H1 (cell line): ENCODE results near the gene CCDC174. TPM values are rescaled to one million over a fixed set of nuclear protein-coding genes. Genes with fewer than 3 reads are reported as not detected.

Experiments
- CTCF ChIA-PET: fragments of 300-600 bp; sonication (Branson Sonifier 250); formaldehyde crosslinking; loops from one replicate; lab custom pipeline; 2021; ENCODE audit not compliant: partially characterized antibody; lab: Charles Lee
- POLR2A ChIA-PET: fragments of 300-600 bp; sonication (Branson Sonifier 250); formaldehyde crosslinking; loops from one replicate; lab custom pipeline; 2021; ENCODE audit warnings: inconsistent platforms; ENCODE audit not compliant: partially characterized antibody; lab: Charles Lee
- DNase-seq, 2 experiments: peaks; one replicate each; pipeline versions ENCODE4 v3.0.0 to v3.0.0-alpha.2; 2010 to 2022; ENCODE audit warnings: low spot score in 2 of 2, low read depth in 1 of 2, mixed read lengths in 1 of 2
- FAIRE-seq: peaks from 2 replicates; lab custom pipeline; 2011; peaks lifted over from hg19 to GRCh38; lab: Jason Lieb, UNC
- H2AFZ ChIP-seq: 2 replicates; pipeline ENCODE4 v1.8.1; 2012; ENCODE audit warnings: low read length, inconsistent platforms
- H2AK5ac ChIP-seq: 2 replicates; pipeline ENCODE4 v1.6.1; 2013; ENCODE audit warnings: low read depth, low read length
- H2BK120ac ChIP-seq: replicated peaks from 2 replicates; pipeline ENCODE3; 2013; ENCODE audit warnings: low read depth, low read length, inconsistent platforms
- H2BK12ac ChIP-seq: 2 replicates; pipeline ENCODE4 v1.6.1; 2013; ENCODE audit warnings: low read depth, low read length
- H2BK15ac ChIP-seq: 2 replicates; pipeline ENCODE4 v1.6.1; 2013; ENCODE audit warnings: low read length
- H2BK20ac ChIP-seq: 2 replicates; pipeline ENCODE4 v1.6.1; 2013; ENCODE audit warnings: low read length
- H2BK5ac ChIP-seq: 2 replicates; pipeline ENCODE4 v1.6.1; 2013; ENCODE audit warnings: low read depth, low read length
- H3K14ac ChIP-seq: 2 replicates; pipeline ENCODE4 v1.6.1; 2013; ENCODE audit warnings: inconsistent platforms; ENCODE audit not compliant: insufficient read length
- H3K18ac ChIP-seq: 2 replicates; pipeline ENCODE4 v1.6.1; 2013; ENCODE audit warnings: low read length; ENCODE audit errors: extremely low read depth
- H3K23ac ChIP-seq: 2 replicates; pipeline ENCODE4 v1.6.1; 2013; ENCODE audit warnings: inconsistent platforms; ENCODE audit not compliant: insufficient read length
- H3K23me2 ChIP-seq: 2 replicates; pipeline ENCODE4 v1.6.1; 2013; ENCODE audit warnings: low read depth, low read length
- H3K27ac ChIP-seq: 2 replicates; pipeline ENCODE4 v1.6.1; 2011; ENCODE audit warnings: low read depth, low read length, inconsistent platforms
- H3K27me3 ChIP-seq, 4 experiments: replicated peaks in 1 of 4; 1 replicate in 1 of 4; 2 replicates in 3 of 4; pipeline versions ENCODE4 v1.6.1 to v1.8.1; 2011 to 2013; ENCODE audit warnings: low read length in 3 of 4, mild to moderate bottlenecking in 3 of 4, inconsistent platforms in 2 of 4, mixed read lengths in 2 of 4, moderate library complexity in 1 of 4; ENCODE audit not compliant: control insufficient read depth in 3 of 4, insufficient read depth in 3 of 4; ENCODE audit errors: extremely low read depth in 1 of 4
- H3K36me3 ChIP-seq, 4 experiments: 2 replicates each; pipeline versions ENCODE4 v1.6.1 to v1.8.1; 2011 to 2013; ENCODE audit warnings: mild to moderate bottlenecking in 4 of 4, low read length in 3 of 4, moderate library complexity in 2 of 4, control low read depth in 1 of 4, inconsistent platforms in 1 of 4; ENCODE audit not compliant: insufficient read depth in 4 of 4, control insufficient read depth in 2 of 4
- H3K4ac ChIP-seq: replicated peaks from 2 replicates; pipeline ENCODE3; 2013; ENCODE audit warnings: low read length, low read depth, mixed read lengths, inconsistent platforms; ENCODE audit not compliant: insufficient read length
- H3K4me1 ChIP-seq, 4 experiments: replicated peaks in 1 of 4; 1 replicate in 1 of 4; 2 replicates in 3 of 4; pipeline versions ENCODE4 v1.6.1 to v1.8.1; 2011 to 2013; ENCODE audit warnings: low read length in 3 of 4, inconsistent platforms in 2 of 4, mixed read lengths in 1 of 4; ENCODE audit not compliant: insufficient read depth in 4 of 4, control insufficient read depth in 3 of 4
- H3K4me2 ChIP-seq, 2 experiments: 2 replicates each; pipeline versions ENCODE4 v1.6.1 to v1.8.1; 2011 to 2013; ENCODE audit warnings: low read depth in 2 of 2, low read length in 2 of 2, control low read depth in 1 of 2, inconsistent platforms in 1 of 2, mild to moderate bottlenecking in 1 of 2; ENCODE audit not compliant: insufficient read depth in 1 of 2
- H3K4me3 ChIP-seq, 4 experiments: fragments of 200-600, 300-600 bp in 1 of 4; sonication (generic), shearing (Covaris generic), sonication (Bioruptor Twin) in 1 of 4; 2 replicates each; pipeline versions ENCODE4 v1.5.1 to v1.8.1; 2011 to 2016; ENCODE audit warnings: low read length in 4 of 4, low read depth in 3 of 4, control low read depth in 2 of 4, inconsistent platforms in 2 of 4, mild to moderate bottlenecking in 2 of 4, mixed read lengths in 1 of 4, moderate library complexity in 1 of 4; ENCODE audit not compliant: insufficient read depth in 2 of 4; ENCODE audit errors: extremely low read depth in 1 of 4
- H3K56ac ChIP-seq: replicated peaks from 2 replicates; pipeline ENCODE3; 2013; ENCODE audit warnings: low read depth, mild to moderate bottlenecking, mixed read lengths, low read length, inconsistent platforms; ENCODE audit not compliant: insufficient read length
- H3K79me1 ChIP-seq: 2 replicates; pipeline ENCODE4 v1.6.1; 2013; ENCODE audit warnings: low read depth, low read length, control low read depth
- H3K79me2 ChIP-seq, 2 experiments: 2 replicates each; pipeline versions ENCODE4 v1.6.1 to v1.8.1; 2012 to 2013; ENCODE audit warnings: low read length in 2 of 2, mild to moderate bottlenecking in 2 of 2, inconsistent platforms in 1 of 2; ENCODE audit not compliant: insufficient read depth in 2 of 2, control insufficient read depth in 1 of 2
- H3K9ac ChIP-seq, 4 experiments: replicated peaks in 1 of 4; 1 replicate in 1 of 4; 2 replicates in 3 of 4; pipeline versions ENCODE4 v1.6.1 to v1.8.1; 2011 to 2013; ENCODE audit warnings: low read depth in 3 of 4, low read length in 3 of 4, control low read depth in 2 of 4, mild to moderate bottlenecking in 2 of 4, moderate library complexity in 2 of 4, inconsistent platforms in 1 of 4; ENCODE audit errors: extremely low read depth in 1 of 4
- H3K9me3 ChIP-seq, 2 experiments: 2 replicates each; pipeline versions ENCODE4 v1.6.1 to v1.8.1; 2012 to 2013; ENCODE audit warnings: mild to moderate bottlenecking in 2 of 2, moderate library complexity in 2 of 2, control low read depth in 1 of 2, inconsistent platforms in 1 of 2, low read depth in 1 of 2, low read length in 1 of 2, mixed read lengths in 1 of 2; ENCODE audit not compliant: insufficient read depth in 2 of 2
- H4K20me1 ChIP-seq, 2 experiments: replicated peaks in 1 of 2; 2 replicates each; pipeline versions ENCODE3 to v1.8.1; 2011 to 2013; ENCODE audit warnings: inconsistent platforms in 2 of 2, low read length in 2 of 2, mild to moderate bottlenecking in 1 of 2; ENCODE audit not compliant: insufficient read depth in 2 of 2, control insufficient read depth in 1 of 2
- H4K5ac ChIP-seq: 2 replicates; pipeline ENCODE4 v1.6.1; 2013; ENCODE audit warnings: low read length, low read depth, mixed read lengths, inconsistent platforms; ENCODE audit not compliant: insufficient read length
- H4K8ac ChIP-seq: 2 replicates; pipeline ENCODE4 v1.8.0; 2013; ENCODE audit warnings: mild to moderate bottlenecking, moderate library complexity, low read length, inconsistent platforms; ENCODE audit not compliant: insufficient read depth; ENCODE audit errors: extremely low read depth
- H4K91ac ChIP-seq: replicated peaks from 2 replicates; pipeline ENCODE3; 2013; ENCODE audit warnings: low read length, mixed read lengths, inconsistent platforms; ENCODE audit not compliant: insufficient read length
- CTBP2 ChIP-seq: IDR thresholded peaks from 2 replicates; pipeline ENCODE4 v1.7.0; 2011; ENCODE audit warnings: borderline replicate concordance, mild to moderate bottlenecking, moderate library complexity, mixed read lengths, low read length; ENCODE audit not compliant: insufficient read depth, insufficient read length
- KDM5A ChIP-seq: fragments of 200-600 bp; IDR thresholded peaks from 2 replicates; pipeline ENCODE4 v1.7.1; 2012; ENCODE audit warnings: mild to moderate bottlenecking, low read length, inconsistent platforms, mixed read lengths
- WGBS, 2 experiments: shearing (Covaris generic) in 1 of 2; methylation state at CpG; one replicate each; pipeline versions ENCODE4 v1.1.6 to v1.1.7; 2013 to 2015; ENCODE audit warnings: low lambda C conversion rate in 2 of 2, mixed read lengths in 2 of 2, inconsistent platforms in 1 of 2, low coverage in 1 of 2, missing lambda C conversion rate in 1 of 2; ENCODE audit not compliant: insufficient replicate concordance in 2 of 2, insufficient coverage in 1 of 2, insufficient read length in 1 of 2; ENCODE audit errors: extremely low coverage in 1 of 2, missing lambda C conversion rate in 1 of 2; 5-methylcytosine and 5-hydroxymethylcytosine counted together
- polyA plus RNA-seq, 7 experiments: library from polyadenylated mRNA; depleted of rRNA in 3 of 7; stranded (reverse) in 5 of 7; unstranded in 2 of 7; fragments of >200 nt in 5 of 7; fragments of 200-250 nt in 2 of 7; gene quantifications; 1 replicate in 5 of 7; 2 replicates in 1 of 7; 4 replicates in 1 of 7; pipeline versions ENCODE4 v1.2.1 to v1.2.3, GENCODE V29; 2011 to 2013; ENCODE audit warnings: missing spikeins in 2 of 7, mixed read lengths in 2 of 7
- total RNA-seq: library from RNA; stranded (reverse); fragmentation: NEBNext Ultra II Directional; extraction: Animal tissue kit (Norgen Biotek cat#: 25700); gene quantifications from 2 replicates; pipeline ENCODE4 v1.2.1, GENCODE V29; 2021

Gene CCDC174
- total and polyA plus RNA-seq, 2 of the 8 experiments (the other 6 are each of a cell fraction or from before 2014, with no cell fraction given), result 3.5 to 11.9 TPM

- H3K4ac ChIP-seq, result no peak overlapping the region
- CTCF ChIA-PET, result interaction anchor here (0.6 to 1.9 kb wide), 3 partner anchors 18 to 224 kb away, joined by 3 to 6 read pairs (median 3); no protein-coding TSS in a partner anchor
These were observed 40.2 kb downstream of the CCDC174 start for GRCh38 chr3:14691719-14692118.

More at GRCh38 chr3:14691719-14692118, 40.2 kb downstream of the CCDC174 start:
- Histone ChIP-seq H3K14ac (no peak overlapping the region), H2BK15ac (no peak overlapping the region), H3K4me3 (no peak overlapping the region), H3K56ac (no peak overlapping the region), H3K9me3 (no peaks in the 10 kb centered on the region), H3K4me2 (no peak overlapping the region), H3K27me3 (no peaks in the 10 kb centered on the region; a peak in 1 of 7 replicates), H4K20me1 (no peaks in the 10 kb centered on the region), H3K79me1 (no peaks in the 10 kb centered on the region), H3K79me2 (no peaks in the 10 kb centered on the region), H2BK20ac (no peak overlapping the region), H4K91ac (no peak overlapping the region), H4K8ac (no peak overlapping the region), H2BK12ac (no peak overlapping the region), H3K9ac (no peak overlapping the region), H3K36me3 (no peaks in the 10 kb centered on the region), H2BK5ac (no peak overlapping the region), H2AK5ac (no peak overlapping the region), H2AFZ (no peak overlapping the region), H3K4me1 (no peaks in the 10 kb centered on the region), H3K23ac (no peak overlapping the region), H3K27ac (no peak overlapping the region), H3K23me2 (no peaks in the 10 kb centered on the region), H4K5ac (no peak overlapping the region), H2BK120ac (no peak overlapping the region), H3K18ac (no peak overlapping the region)
- no peak for DNase-seq
- no peak for TF ChIP-seq CTBP2
- TF ChIP-seq KDM5A, result no peak
- POLR2A ChIA-PET, result no interaction called here
- no peak for FAIRE-seq
- WGBS, 2 experiments, result 89% methylated on average over 1 of the region's 1 CpG; no CpG with 5 or more reads in 1 of the 2 experiments
